ENCODE data around the gene CDK6. TPM values are rescaled to one million over a fixed set of nuclear protein-coding genes. Genes with fewer than 3 reads are reported as not detected.

CDK6 gene
- total and polyA plus RNA-seq, 9 of the 15 experiments (the other 6 are each of a cell fraction or from before 2014, with no cell fraction given), result 7.6 to 109 (median 44.4) TPM

- H4K20me1 ChIP-seq (replicated peaks; ENCODE audit: control insufficient read depth, insufficient read depth, low read length), result 0 out of 2 replicates have a peak, but pooled peaks cover 3% of the 10 kb centered on the region
- H3K4me3 ChIP-seq, result no peak overlapping the region
- ChIA-PET POLR2A (no interaction called here), CTCF (ENCODE audit: low intra/inter-chr PET ratio) (no interaction called here)
- BruUV-seq (replicated peaks), result no TSS peak
- TF ChIP-seq SMARCB1 (IDR thresholded peaks at IDR 0.05; ENCODE audit: insufficient read length, low read depth), result no peak
- no peak for TF ChIP-seq TAF9B (IDR thresholded peaks at IDR 0.05; ENCODE audit: partially characterized antibody)
- no peak for TF ChIP-seq RBFOX2 (IDR thresholded peaks at IDR 0.05; ENCODE audit: low read depth, low read length)
- TF ChIP-seq, protein P1, sequence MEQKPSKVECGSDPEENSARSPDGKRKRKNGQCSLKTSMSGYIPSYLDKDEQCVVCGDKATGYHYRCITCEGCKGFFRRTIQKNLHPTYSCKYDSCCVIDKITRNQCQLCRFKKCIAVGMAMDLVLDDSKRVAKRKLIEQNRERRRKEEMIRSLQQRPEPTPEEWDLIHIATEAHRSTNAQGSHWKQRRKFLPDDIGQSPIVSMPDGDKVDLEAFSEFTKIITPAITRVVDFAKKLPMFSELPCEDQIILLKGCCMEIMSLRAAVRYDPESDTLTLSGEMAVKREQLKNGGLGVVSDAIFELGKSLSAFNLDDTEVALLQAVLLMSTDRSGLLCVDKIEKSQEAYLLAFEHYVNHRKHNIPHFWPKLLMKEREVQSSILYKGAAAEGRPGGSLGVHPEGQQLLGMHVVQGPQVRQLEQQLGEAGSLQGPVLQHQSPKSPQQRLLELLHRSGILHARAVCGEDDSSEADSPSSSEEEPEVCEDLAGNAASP (IDR thresholded peaks at IDR 0.05), result no peak
- no peak for TF ChIP-seq ZNF146 (CRISPR knock-in tag; IDR thresholded peaks at IDR 0.05; ENCODE audit: unreplicated experiment)
- TF ChIP-seq HMGXB4 (CRISPR knock-in tag; IDR thresholded peaks at IDR 0.05), result no peak
- TF ChIP-seq RBM34 (IDR thresholded peaks at IDR 0.05; ENCODE audit: borderline replicate concordance, insufficient read depth, low read length), result no peak
- H3K9ac ChIP-seq (ENCODE audit: insufficient read depth in 1 of 2, low read depth in 2 of 2, low read length in 2 of 2), result no peak overlapping the region
- 89% methylated on average over 6 of the region's 6 CpGs for WGBS (ENCODE audit: insufficient coverage, low coverage, missing lambda C conversion rate)
- H3K4me1 ChIP-seq (replicated peaks in 1 of 2; ENCODE audit: control insufficient read depth in 2 of 2, insufficient read depth in 2 of 2, low read length in 2 of 2), result no peaks in the 10 kb centered on the region
- no peak overlapping the region for H3K4me2 ChIP-seq (ENCODE audit: insufficient read depth, low read length)
- peaks cover 39% of the 10 kb centered on the region for H3K36me3 ChIP-seq (ENCODE audit: control insufficient read depth, insufficient read depth, low read length)
- intact Hi-C loops (cut with micrococcal nuclease) (no loop called here), in situ Hi-C loops (cut with MboI) (no loop called here)
- FAIRE-seq, result no peak
- no peak overlapping the region for H3K27ac ChIP-seq (ENCODE audit: extremely low read depth, low read depth, low read length)
- H2AFZ ChIP-seq (ENCODE audit: low read depth, low read length), result no peak overlapping the region
- no peak for ATAC-seq
- H3K9me1 ChIP-seq (ENCODE audit: control insufficient read depth, insufficient read depth, low read length), result no peaks in the 10 kb centered on the region
- no peak for DNase-seq (ENCODE audit: extremely low read depth in 1 of 4, low spot score in 3 of 4)
- H3K79me2 ChIP-seq (ENCODE audit: control insufficient read depth, insufficient read depth, low read length), result peaks cover 3% of the 10 kb centered on the region; the same call in 1 of the 3 replicates
- no peaks in the 10 kb centered on the region for H3K9me3 ChIP-seq (replicated peaks; ENCODE audit: control insufficient read depth, insufficient read depth, low read depth, low read length)
- H3K27me3 ChIP-seq (ENCODE audit: control insufficient read depth in 2 of 2, insufficient read depth in 2 of 2, low read length in 2 of 2), result no peaks in the 10 kb centered on the region
Observed at GRCh38 chr7:92671505-92672169, 164.7 kb downstream of the CDK6 start.

Data from K562 (cell line).